ENCODE measurements around the gene SPINT1.

SPINT1 gene

GRCh38 chr15:40893733-40894680 lies 50.2 kb downstream of the SPINT1 start, which contains the start of gene VPS18:
VPS18 (plus strand) TSS chr15:40894450; CDS start chr15:40894769, 319 bp downstream.
- DNase-seq = peak; percentile 100

GRCh38 chr15:40894681-40895448 lies 51.0 kb downstream of the SPINT1 start:
- DNase-seq = peak; percentile 60 to 65

GRCh38 chr15:40899536-40900207 lies 55.8 kb downstream of the SPINT1 start:
- no peak for DNase-seq

GRCh38 chr15:40900256-40901052 lies 56.6 kb downstream of the SPINT1 start:
- no peak for DNase-seq

GRCh38 chr15:40901053-40901443 lies 57.2 kb downstream of the SPINT1 start:
- DNase-seq = no peak

- DNase-seq = no peak
These were observed 59.0 kb downstream of the SPINT1 start for GRCh38 chr15:40902605-40903561.

- DNase-seq = no peak
These were observed 60.8 kb downstream of the SPINT1 start for GRCh38 chr15:40904552-40905201.

GRCh38 chr15:40906091-40906990 lies 62.5 kb downstream of the SPINT1 start:
- DNase-seq = peak; percentile 84 to 88

- peak; percentile 57 to 66 for DNase-seq
These were observed 63.3 kb downstream of the SPINT1 start for GRCh38 chr15:40906991-40907802.
